Esophagus mucosa (tissue), 1 donor: ENCODE measurements around the gene CRTAP. TPM values are rescaled to one million over a fixed set of nuclear protein-coding genes. Genes with fewer than 3 reads are reported as not detected.
"Not testable (repeated sequence)": the region's sequence is repeated elsewhere in the genome, so short reads cannot be mapped to it uniquely, and the experiment has no call there.

ENCODE experiments used
- ATAC-seq: fragments of 200-7000 bp; cut with Tn5 transposase; one replicate; pipeline ENCODE4 v1.9.1; 2020
- total RNA-seq: library from RNA; stranded (reverse); gene quantifications from one replicate; pipeline ENCODE4 v1.2.4, GENCODE V29; 2023
- donor health status: DM: yes; HTN: yes; CAD: no.

Gene CRTAP
- total RNA-seq, 1 donor from 2014 or later, result 78.7 TPM

DNA sequence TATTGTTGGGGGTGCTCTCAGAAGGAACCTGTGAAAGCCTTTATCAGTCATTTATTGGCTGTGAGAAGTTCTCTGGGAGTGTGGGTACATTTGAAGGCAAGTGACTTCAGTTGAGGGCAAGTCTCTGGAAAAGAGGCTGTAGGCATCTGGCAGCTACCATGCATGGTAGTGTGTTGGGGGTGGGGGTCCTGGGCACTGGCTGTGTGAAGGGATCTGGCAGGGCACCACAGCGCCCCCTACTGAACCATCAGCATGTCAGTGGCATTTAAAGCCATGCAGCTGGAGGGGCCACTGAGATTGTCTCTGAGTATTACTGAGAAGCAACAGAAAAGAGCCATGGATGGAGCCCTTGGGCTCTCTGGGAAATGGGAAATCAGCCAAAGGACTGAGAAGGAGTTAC is 30.6 kb downstream of the CRTAP start:
- no peak for ATAC-seq

DNA sequence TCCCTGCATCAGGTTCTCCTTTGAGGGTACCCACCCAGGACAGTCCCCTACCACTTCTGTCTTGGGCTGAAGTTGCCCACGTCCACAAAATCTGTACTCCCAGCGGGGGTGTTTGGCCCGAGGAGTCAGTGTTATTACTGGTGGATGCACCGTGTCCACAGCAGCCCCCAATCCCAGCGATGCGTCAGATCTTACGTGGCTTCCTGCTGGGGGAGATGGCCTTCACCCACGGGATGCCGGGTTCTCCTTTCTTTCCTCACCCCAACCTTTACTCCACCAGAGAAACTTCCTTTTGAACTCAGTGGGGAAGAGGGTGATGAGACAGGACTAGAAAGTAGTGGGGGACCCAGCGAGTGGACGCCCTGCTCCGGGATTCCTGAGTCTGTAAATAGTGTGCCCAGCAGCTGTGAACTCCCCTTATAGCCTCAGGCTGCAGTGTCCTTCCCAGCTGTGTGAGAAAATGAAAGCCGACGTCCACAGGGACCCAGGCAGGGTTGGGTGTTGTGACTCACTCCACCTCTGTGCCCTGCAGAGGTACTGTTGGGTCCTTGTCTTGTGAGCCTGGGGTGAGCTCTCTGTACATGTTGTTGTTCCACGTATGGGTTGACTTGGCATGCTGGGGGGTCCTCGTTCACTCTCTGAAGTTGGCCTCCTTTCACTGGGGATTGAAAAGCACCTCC is 31.5 kb downstream of the CRTAP start:
- no peak for ATAC-seq

DNA sequence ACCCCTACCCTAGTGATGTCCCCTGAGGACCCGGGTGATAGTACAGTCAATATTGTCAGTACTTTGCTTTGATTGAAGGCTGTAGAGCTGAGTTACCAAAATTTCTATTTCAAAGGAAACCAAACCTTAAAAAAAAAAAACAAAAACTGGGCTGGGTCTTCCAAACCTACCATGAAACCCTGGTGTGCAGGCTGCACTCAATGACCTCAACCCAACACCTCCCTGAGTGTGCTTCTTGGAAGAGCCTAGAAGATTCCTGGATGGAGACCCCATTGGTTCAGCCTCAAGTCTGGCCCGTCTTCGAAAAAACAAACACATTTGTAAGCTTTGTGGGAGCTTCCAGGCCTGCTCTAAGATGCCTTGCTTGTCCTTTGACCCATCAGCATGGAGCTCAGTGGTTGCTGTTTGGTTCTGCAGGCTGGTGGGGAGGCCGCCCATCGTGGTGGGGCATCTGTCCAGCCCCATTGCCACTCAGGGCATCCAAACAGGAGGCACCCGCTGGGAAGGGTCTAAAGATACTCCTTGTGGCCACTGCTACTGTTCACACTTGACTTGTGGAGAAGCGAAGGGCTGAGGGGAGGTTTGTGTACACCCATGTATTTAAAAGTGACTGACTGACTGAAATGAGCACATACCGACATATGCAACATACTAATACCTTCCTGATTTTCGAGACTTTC is 32.2 kb downstream of the CRTAP start:
- no peak for ATAC-seq

DNA sequence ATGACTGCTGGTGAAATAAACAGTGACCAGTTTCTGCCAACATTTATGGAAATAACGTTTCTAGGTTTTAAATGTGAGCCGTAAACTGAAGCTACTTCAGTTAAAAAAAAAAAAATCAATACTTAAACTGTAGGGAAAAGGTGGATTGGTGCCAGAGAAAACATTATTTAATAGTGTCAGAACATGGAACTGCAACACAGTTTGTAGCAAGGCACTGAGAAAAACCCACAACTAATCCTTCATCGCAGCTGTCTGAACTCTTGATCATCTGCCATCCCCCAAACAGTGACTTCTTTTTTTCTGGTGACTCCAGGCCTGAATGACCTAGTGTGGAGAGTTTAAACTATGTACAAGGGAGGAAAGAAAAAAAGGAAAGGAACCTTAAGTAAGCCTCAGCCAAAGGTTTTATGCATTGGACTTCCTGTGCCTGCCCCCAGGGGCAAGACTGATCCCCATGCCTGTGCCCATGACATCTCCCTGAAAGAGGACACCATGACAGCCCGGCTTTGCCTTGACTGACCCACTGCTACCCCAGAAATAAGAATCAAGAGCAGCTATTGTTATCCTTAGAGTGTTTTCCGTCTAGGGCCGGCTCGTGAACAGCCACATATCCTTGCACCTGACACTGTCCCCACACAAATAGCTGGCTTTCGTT is 33.1 kb downstream of the CRTAP start:
- ATAC-seq, result no peak

DNA sequence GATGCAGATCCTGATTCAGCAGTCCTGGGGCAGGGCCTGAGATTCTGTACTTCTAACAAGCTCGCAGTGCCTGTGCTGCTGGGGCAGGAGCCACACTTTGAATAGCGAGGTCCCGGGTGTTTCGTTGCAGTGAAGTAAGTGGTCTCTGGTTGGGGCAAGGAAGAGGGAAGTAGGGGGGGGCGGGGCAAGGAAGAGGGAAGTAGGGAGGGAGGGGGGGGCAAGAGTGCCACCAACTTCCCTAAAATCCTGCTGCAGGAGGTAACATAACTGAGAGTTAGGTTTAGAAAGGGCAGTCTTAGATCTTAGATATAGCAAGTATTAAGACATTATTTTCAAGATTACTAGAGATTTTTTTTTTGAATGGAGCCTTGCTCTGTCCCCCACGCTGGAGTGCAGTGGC is 35.5 kb downstream of the CRTAP start:
- no peak for ATAC-seq

DNA sequence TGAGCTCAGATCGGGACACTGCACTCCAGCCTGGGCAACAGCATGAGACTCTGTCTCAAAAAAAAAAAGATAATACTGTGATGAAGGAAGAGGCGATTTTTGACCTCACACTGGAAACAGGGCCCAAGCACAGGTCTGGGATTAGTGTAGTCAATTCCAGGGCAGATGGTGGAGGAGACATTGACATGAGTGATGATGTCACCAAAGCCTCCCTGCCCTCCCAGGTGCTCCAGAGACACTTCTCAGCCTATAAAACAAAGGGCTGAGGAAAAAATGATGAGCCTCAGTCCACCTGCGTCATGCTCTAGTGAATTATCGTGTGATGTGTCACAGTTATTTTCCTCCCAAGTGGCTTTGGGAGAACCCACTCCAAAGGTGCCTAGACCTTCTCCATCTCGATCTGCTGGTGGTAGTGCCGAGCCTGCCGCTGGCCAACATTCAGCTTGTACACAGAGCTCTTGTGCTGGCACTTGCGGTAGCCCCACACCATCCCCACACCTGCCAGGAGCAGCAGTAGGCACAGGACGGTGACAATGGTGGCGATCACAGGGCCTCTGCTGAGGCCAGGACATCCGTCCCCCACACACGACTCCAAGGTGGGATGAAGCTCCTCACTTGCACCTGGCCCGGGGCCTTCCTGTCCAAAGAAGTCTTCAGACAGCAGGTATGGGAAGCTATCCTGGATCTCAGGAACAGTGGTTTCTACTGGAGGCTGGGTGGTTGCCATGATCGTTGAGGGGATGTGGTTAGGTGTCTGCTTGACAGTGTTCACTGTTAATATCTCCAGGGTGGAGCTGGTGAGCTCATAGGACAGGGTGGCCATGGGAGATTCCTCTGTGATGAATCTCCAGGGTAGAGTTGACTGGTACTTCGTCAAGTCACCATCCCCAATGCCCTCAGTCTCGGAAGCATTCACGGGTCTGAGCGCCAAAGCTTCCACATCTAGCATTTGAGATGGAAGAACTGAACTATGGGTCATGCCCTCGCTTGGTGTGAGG is 38.8 kb downstream of the CRTAP start:
- ATAC-seq, result no peak

DNA sequence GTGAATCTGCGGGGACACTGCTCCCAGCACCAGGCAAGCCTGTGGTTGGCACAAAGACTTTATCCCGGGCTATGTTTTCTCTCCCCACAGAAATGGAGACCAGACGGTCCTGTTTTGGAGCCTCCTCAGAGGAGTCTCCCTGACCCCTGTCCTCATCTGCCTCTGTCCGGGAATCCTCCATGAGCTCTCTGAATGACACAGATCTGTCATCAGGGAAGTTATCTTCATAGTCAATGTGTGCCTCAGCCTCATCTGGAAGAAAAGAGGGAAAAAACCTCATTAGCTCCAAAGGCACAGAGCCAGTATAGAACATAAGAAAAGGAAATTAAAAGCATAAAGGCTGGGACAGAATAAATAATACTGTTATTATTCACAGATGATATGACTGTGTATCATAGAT is 40.0 kb downstream of the CRTAP start:
- no peak for ATAC-seq

DNA sequence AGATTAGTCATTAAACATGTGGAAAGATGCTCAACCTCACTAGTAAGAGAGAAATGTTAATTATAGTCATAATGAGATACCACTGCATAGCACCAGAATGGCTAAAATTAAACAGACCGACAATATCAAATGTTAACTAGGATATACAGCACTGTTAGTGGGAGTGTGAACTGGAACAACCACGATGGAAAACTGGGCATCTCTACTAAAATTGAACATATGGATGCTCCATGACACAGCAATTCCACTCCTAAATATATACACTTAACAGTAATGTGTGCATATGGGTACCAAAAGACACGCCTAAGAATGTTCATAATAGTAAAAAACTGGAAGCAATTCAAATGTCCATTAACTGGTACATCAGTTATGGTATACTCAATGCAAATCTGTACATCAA is 41.5 kb downstream of the CRTAP start:
- no peak for ATAC-seq

DNA sequence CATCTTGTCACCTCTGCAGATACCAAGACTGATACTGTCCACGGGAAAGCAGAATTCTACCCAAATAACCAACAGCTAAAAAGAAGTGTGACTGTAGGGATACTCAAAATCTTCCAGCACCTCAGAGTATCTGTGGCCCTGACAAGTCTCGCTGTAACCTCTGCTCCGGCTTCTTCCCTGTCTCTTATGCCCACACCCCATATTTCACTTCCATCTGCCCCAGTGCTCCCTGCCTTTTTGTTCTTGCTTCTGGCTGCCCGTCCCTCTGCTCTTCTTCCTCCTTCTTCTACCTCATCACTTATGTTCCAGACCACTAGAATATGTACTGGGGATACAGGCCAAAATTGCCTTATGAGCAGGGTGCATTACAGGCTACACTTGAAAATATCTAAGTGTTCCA is 45.4 kb downstream of the CRTAP start:
- ATAC-seq, result no peak

DNA sequence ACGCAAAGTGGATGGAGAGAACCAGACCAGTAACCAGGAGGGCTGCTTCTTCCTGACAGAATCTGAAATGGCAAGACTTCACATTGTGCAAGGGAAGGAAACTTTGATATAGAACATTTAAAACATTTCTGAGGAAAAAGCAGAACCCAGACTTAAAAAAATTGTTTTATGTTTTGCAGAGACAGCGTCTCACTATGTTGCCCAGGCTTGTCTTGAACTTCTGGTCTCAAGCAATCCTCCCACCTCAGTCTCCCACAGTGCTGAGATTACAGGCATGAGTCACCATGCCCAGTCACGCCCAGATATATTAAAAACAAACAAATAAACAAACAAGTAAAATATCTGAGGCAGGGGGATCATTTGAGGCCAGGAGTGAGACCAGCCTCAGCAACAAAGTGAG is 46.2 kb downstream of the CRTAP start:
- ATAC-seq, result no peak

DNA sequence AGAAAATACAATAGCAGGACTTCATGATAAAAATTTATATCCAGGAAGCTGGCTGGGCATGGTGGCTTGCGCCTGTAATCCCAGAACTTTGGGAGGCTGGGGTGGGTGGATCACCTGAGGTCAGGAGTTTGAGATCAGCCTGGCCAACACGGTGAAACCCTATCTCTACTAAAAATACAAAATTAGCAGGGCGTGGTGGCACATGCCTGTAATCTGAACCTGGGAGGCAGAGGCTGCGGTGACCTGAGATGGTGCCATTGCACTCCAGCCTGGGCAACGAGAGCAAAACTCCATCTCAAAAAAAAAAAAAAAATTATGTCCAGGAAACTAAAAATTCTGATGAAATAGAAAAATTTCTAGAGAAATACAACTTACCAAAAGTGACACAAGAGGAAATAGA is 48.8 kb downstream of the CRTAP start:
- ATAC-seq, result not testable (repeated sequence)

DNA sequence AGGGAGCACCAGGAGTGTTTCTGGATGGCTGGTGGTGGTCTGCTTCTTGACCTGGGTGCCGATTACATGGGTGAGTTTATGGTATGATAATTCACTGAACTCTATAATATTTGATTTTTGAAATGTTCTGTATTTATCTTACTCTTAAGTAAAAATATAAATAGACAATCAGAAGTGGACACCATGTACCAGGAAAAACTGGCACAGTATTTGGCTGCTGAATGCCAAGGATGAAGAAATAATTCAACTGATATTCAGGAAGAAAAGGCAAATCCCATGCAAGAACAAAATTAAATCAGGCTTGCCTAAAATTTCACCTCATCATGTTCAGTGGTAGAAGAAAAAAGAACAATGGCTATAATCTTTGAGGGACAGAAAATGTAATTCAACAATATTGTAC is 51.6 kb downstream of the CRTAP start:
- no peak for ATAC-seq

DNA sequence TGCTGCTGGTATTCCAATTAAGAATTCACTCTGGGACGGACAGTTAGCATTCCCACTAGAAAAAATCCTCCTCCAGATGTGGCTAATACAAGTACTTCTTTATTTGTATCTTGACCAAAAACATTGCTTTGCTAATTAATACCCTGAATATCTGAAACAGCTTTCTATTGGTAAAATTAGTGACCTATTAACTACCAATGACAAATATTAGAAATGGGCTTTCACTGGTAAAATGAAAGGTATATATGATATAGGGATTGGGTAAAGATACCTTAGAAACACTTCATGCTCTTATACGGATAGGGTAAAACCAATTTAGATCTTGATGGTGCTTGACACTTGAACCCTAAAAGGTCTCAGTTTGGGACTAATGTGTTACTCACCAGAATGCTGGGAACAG is 52.3 kb downstream of the CRTAP start:
- ATAC-seq, result no peak

DNA sequence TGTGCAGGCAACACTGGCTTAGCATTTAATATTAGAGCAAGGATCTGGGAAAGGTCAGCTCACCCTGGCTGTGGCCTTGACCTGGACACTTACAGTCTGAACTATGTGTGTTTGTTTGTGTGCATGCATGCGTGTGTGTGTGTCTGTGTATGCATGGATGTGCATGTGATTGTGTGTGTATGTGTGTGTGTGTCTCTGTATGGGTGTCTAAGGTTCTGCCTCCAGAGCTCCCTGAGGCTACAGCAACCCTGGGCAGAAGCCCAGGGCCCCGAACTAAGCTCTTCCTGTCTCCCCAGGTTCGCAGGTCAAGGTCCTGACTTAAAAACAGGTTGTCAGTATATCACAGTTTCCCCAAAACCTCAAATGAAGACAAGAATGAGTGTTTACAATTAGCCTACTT is 53.5 kb downstream of the CRTAP start:
- no peak for ATAC-seq

DNA sequence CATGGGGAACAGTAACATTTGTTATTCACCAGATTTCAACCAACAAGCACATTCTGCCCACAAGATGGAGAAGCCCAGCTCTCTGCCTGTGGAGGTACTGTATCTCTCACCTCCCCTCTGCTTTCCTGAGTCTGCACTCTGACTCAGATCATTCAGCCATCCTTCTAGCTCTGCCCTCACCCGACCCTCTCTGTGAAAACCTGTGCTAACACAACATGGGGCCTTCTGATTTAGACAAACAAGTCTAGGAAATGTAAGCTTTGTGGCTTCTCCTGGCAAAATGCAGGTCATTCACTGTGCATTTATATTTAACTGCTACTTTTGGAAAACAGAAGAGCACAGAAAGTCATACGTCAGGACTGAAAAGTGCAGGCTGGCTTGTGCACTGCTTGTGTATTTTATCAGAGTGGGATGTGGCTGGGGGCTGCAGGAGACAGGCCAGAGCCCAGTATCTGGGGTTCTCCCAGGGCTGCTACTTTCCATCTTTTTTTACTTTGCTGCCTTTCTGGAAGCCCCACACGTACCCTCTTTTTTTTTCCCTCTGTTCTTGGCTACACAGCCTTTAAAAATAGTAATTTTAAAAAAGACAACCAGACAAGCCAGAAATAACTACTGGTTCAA is 54.0 kb downstream of the CRTAP start:
- ATAC-seq, result no peak

DNA sequence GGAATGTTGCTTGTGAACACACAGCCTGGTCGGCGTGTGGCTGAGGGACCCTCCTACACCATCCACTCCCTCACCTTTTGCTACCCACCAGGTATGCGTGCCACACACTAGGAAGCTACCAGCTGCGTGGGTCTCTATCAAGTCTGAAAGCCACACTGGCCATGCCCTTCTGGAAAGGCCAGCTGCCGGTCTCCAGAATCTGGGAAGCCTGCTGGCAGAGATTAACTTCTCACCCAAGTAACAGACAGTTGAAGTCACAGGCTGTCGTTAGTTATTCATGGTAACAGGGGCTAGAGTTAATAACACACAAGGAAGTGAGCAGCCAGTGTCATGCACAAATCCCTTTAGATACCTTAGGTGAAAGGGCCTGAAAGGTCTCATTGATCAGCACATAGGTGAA is 56.7 kb downstream of the CRTAP start:
- ATAC-seq, result no peak

DNA sequence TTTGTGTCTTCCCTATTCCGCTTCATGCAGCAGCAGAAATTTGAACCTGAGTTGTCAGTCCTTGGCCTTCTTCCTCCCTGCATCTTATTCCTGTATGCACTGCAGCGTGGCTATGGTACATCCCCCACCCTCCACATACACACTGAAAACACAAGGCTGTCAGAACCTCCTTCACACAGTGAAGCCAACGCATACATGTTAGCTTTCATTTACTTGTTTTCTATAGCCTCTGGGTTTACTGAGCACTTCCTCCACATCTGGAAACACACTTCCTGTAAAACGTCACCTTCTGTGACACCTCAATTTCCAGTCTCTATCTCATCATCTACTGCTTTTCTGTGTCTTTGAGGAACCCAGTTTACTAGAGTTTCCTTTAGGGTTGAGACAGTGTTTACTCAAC is 57.8 kb downstream of the CRTAP start:
- no peak for ATAC-seq

DNA sequence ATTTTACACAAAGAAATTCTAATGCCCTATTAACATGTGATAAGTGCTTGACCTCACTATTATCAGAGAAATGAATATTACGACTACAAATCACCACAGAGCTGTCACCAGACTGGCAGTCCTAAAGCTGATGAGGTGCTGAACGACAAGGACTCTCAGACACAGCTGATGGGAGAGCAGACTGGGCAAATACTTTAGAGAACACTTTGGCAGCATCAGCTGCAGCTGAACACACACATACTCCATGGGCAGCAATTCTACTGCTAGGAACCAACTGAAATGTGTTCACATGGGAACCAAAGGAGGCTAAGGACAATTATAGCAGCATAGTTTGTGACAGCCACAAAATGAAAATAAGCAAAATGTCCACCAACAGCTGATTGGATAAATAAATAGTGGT is 59.3 kb downstream of the CRTAP start:
- ATAC-seq, result no peak

DNA sequence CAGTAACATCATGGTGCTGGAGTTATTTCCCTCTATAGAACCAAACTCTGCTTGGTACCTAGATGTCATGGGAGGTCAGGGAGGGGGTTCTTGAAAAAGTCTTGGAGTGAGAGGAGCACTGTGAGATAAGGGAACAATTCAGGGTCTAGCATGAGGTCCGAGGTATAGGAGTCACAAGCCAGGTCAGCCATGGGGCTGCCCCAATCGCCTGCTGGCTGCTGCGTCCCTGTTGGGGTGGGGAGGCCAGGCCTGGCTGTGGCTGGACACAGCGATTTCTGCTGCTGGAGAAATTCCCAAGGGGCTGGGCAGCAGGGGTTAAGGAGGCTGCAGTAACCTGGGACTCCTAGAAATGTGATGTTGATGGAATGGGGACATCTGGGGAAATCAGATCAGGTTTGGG is 59.9 kb downstream of the CRTAP start:
- no peak for ATAC-seq

DNA sequence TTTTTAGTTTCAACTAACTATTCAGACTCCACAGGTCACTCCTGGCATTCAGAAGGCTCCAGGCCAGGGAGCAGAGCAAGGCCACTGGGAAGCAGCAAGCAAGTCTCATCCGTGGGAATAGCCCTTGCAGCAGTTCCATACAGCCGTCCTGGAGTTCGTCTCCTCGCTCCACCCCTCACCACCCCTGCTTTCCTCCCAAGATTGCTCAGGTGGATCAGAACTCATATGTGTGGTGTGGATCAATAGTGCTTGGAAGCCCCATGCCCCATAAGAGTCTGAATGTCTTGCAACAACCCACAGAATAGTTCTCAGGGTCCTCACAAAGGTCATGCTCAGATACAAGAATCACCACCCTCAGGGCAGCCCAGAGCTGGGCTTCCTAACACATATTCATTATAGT is 60.3 kb downstream of the CRTAP start:
- ATAC-seq, result no peak

DNA sequence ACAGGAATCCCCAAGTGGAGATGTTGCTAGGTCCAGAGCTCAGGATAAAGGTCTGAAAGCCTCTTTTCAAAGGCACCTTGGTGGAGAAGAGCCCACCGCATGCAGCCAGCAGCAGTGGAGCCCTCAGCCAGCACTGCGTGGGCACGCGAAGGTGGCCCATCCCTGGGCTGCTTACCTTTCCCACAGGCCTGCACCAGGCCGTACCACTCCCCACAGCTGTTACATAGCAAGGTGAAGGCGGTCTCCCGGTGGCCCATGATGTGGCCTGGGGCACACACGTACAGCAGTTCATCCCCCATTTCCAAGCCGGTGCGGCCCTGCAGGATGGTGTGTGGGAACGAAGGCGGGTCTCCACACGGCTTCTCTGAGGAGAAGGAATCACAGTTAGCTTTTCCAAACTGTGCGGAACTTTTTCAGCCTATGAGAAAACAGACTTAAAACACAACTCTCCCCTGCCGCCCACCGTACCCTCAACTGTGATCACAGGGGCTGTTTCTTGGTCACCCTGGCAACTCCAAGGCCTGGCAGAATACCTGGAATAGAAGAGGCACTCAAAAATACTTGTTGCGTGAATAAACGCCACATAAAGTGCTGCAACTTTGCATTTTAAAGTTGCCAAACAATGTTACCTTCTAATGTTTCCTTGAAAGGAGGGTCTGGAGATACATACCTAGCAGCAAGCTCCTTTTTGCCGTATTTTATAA is 61.0 kb downstream of the CRTAP start:
- ATAC-seq, result no peak

DNA sequence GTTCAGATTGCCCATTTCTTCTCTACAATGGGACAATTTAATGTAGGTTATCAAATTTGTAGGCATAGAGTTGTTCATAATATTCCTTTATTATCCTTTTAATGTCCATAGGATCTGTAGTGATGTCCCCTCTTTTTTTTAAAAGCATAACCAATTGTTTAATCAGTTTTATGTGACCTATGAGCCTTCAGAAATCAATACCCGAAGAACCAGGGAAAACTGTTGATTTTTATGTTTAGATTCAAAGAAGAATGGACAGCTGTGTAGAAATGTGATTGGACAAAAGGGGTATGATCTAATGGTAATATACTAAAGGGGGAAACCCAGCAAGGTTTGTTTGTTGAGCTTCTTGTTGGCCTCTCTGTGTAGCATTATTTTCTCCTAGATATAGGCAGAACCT is 65.3 kb downstream of the CRTAP start:
- no peak for ATAC-seq
